ENCODE data around the gene MALL.

MALL gene

GRCh38 chr2:110126906-110127305 lies 11.3 kb upstream of the MALL start:
- H3K4me3 ChIP-seq (ENCODE audit: low read length) = no peak overlapping the region
- TF ChIP-seq, protein P1, sequence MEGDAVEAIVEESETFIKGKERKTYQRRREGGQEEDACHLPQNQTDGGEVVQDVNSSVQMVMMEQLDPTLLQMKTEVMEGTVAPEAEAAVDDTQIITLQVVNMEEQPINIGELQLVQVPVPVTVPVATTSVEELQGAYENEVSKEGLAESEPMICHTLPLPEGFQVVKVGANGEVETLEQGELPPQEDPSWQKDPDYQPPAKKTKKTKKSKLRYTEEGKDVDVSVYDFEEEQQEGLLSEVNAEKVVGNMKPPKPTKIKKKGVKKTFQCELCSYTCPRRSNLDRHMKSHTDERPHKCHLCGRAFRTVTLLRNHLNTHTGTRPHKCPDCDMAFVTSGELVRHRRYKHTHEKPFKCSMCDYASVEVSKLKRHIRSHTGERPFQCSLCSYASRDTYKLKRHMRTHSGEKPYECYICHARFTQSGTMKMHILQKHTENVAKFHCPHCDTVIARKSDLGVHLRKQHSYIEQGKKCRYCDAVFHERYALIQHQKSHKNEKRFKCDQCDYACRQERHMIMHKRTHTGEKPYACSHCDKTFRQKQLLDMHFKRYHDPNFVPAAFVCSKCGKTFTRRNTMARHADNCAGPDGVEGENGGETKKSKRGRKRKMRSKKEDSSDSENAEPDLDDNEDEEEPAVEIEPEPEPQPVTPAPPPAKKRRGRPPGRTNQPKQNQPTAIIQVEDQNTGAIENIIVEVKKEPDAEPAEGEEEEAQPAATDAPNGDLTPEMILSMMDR (conservative IDR thresholded peaks at IDR 0.05; ENCODE audit: low read depth, low read length) = no peak
- DNase-seq (ENCODE audit: low read depth) = no peak

GRCh38 chr2:110126086-110126773 lies 10.6 kb upstream of the MALL start:
- TF ChIP-seq, protein P1 (conservative IDR thresholded peaks at IDR 0.05; ENCODE audit: low read depth, low read length) = no peak
- no peak overlapping the region for H3K4me3 ChIP-seq (ENCODE audit: low read length)
- no peak for DNase-seq (ENCODE audit: low read depth)

DNA sequence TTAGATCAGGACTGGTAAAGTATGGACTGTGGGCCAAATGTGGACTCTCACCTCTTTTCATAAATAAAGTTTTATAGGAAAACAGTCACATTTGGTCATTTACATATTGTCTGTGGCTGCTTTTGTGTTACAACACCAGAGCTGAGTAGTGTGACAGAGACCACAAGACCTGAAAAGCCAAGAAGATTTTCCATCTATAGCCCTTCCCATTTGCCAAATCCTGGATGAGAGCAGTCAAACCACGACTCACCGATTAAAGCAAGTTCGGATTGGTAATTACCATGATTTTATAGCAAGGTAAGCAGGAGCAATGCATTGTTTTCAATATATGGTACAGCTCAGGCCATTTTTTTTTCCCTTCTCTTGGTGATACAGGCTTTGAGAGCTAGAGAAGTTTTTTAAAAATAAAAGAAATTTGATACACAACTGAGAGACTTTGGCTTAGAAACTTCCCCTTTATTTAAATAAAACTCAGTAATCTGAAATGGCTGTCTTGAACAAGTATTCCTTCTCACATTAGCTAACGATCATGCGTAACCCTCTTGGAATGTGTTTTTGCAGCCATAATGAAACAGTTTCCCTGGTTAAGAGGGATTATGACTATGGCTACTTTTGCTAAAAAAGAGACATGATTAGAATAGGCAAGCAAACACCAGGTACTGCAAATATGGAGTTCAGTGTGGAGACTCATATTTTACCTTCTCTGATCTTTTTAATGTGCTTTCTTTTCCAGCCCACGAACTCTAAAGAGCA lies 9.5 kb upstream of the MALL start:
- TF ChIP-seq, protein P1 (conservative IDR thresholded peaks at IDR 0.05; ENCODE audit: low read depth, low read length) = no peak
- no peak overlapping the region for H3K4me3 ChIP-seq (ENCODE audit: low read length)
- peak; percentile 92 for DNase-seq (ENCODE audit: low read depth)

DNA sequence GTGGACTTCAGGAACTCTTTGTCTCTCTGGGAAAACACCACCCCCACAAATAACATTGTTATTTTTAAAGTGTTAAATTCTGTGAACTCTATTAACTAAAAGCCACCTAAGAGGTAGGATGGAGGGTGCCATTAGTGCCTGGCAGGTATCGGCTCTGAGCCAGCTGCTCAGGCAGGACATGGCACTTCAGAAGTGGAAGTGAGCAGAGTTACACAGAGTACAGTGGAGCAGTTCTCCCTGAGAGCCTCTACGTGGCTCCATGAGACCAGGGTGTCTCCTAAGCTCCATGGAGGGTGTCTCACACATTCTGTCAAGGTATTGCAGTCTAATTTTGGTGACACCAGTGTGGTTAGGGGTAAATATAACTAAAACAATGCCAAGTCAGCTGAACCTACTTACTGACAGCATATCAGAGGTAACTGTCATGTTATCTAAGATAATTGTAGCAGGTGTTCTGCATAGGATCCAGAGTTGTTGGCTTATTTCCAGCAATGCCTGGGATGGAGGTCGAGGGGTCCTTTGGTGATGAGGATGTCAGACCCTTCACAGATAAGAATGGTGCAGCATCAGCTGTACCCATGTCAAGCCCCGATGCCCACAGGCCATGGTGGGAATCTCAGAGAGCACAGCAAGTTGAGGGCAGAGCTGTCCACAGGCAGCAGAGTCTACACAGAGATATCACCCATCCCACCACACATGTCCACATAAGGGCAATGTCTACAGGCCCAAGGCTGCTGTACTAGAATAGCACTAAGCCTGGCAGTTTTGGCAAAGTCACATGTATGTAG lies 8.6 kb upstream of the MALL start:
- TF ChIP-seq, protein P1 (conservative IDR thresholded peaks at IDR 0.05; ENCODE audit: low read depth, low read length) = no peak
- no peak for DNase-seq (ENCODE audit: low read depth)
- no peak overlapping the region for H3K4me3 ChIP-seq (ENCODE audit: low read length)

- H3K4me3 ChIP-seq (ENCODE audit: low read length) = no peak overlapping the region
- DNase-seq (ENCODE audit: low read depth) = no peak
- TF ChIP-seq, protein P1 (conservative IDR thresholded peaks at IDR 0.05; ENCODE audit: low read depth, low read length) = no peak
Observed at GRCh38 chr2:110121592-110121991, 6.0 kb upstream of the MALL start.

GRCh38 chr2:110121052-110121334 lies 5.4 kb upstream of the MALL start:
- TF ChIP-seq, protein P1 (conservative IDR thresholded peaks at IDR 0.05; ENCODE audit: low read depth, low read length) = no peak
- DNase-seq (ENCODE audit: low read depth) = no peak

More at GRCh38 chr2:110121052-110121334, 5.4 kb upstream of the MALL start:
- H3K4me3 ChIP-seq (ENCODE audit: low read length) = no peak overlapping the region

All from retinal pigment epithelial cell (primary cell).